OCI-LY7 (cell line): ENCODE data around the gene PRPF8. TPM values are rescaled to one million over a fixed set of nuclear protein-coding genes. Genes with fewer than 3 reads are reported as not detected.

Experiments used
- BruUV-seq: library from RNA; stranded (reverse); fragments of 400-500 nt; replicated peaks from 2 replicates; lab custom pipeline; 2021; lab: Mats Ljungman, UMichigan
- CTCF ChIA-PET: fragments of 300-600 bp; sonication (Branson Sonifier 250); formaldehyde crosslinking; loops from one replicate; lab custom pipeline; 2022; ENCODE audit warnings: antibody characterized with exemption; ENCODE audit not compliant: unreplicated experiment; lab: Charles Lee
- POLR2A ChIA-PET: fragments of 300-600 bp; sonication (Branson Sonifier 250); formaldehyde crosslinking; loops from one replicate; lab custom pipeline; 2022; ENCODE audit warnings: antibody characterized with exemption; lab: Charles Lee
- DNase-seq: peaks from one replicate; pipeline ENCODE4 v3.0.0-alpha.2; 2015; ENCODE audit warnings: low spot score
- H2AFZ ChIP-seq: fragments of 200-600 bp; sonication (generic), shearing (Covaris generic); 2 replicates; pipeline ENCODE4 v1.6.1; 2014; ENCODE audit warnings: mild to moderate bottlenecking, antibody characterized with exemption, low read length, moderate library complexity
- H3K27ac ChIP-seq: fragments of 200-600 bp; sonication (generic); 2 replicates; pipeline ENCODE4 v1.5.1; 2014; ENCODE audit warnings: mixed run types, low read depth, mild to moderate bottlenecking, moderate library complexity, low read length, inconsistent platforms; ENCODE audit not compliant: poor library complexity, severe bottlenecking
- H3K36me3 ChIP-seq: fragments of 200-600 bp; sonication (generic); 2 replicates; pipeline ENCODE4 v1.6.1; 2014; ENCODE audit warnings: mild to moderate bottlenecking, antibody characterized with exemption, low read length, moderate library complexity, mixed read lengths; ENCODE audit not compliant: insufficient read depth
- H3K4me1 ChIP-seq: fragments of 200-600 bp; sonication (generic); 2 replicates; pipeline ENCODE4 v1.5.1; 2014; ENCODE audit warnings: mild to moderate bottlenecking, low read length; ENCODE audit not compliant: insufficient read depth, poor library complexity, severe bottlenecking
- H3K4me2 ChIP-seq: fragments of 200-600 bp; sonication (generic); 2 replicates; pipeline ENCODE4 v1.6.1; 2014; ENCODE audit warnings: mild to moderate bottlenecking, low read length
- H3K4me3 ChIP-seq: fragments of 200-600 bp; sonication (generic); 2 replicates; pipeline ENCODE4 v1.5.1; 2014; ENCODE audit warnings: mild to moderate bottlenecking, low read depth, low read length; ENCODE audit not compliant: poor library complexity, severe bottlenecking
- H3K79me2 ChIP-seq: fragments of 200-600 bp; sonication (generic); 2 replicates; pipeline ENCODE4 v1.6.1; 2016; ENCODE audit warnings: low read depth, mild to moderate bottlenecking, low read length, moderate library complexity, mixed read lengths; ENCODE audit not compliant: insufficient read depth
- H3K9me2 ChIP-seq: fragments of 200-600 bp; sonication (generic); 2 replicates; pipeline ENCODE4 v1.6.1; 2016; ENCODE audit warnings: mild to moderate bottlenecking, low read length, mixed read lengths; ENCODE audit not compliant: insufficient read depth
- H3K9me3 ChIP-seq: fragments of 200-600 bp; sonication (generic); 2 replicates; pipeline ENCODE4 v1.6.1; 2014; ENCODE audit warnings: mild to moderate bottlenecking, mixed run types, low read length, mixed read lengths
- H4K20me1 ChIP-seq: fragments of 200-600 bp; sonication (generic); 2 replicates; pipeline ENCODE4 v1.6.1; 2014; ENCODE audit warnings: mild to moderate bottlenecking, antibody characterized with exemption, low read length, moderate library complexity, mixed read lengths; ENCODE audit not compliant: insufficient read depth
- CTCF ChIP-seq: fragments of 200-600 bp; sonication (generic); conservative IDR thresholded peaks from 2 replicates; pipeline ENCODE4 v1.5.1; 2014; ENCODE audit warnings: mild to moderate bottlenecking, antibody characterized with exemption, low read length, moderate library complexity, mixed read lengths
- EZH2phosphoT487 ChIP-seq: fragments of 200-600 bp; sonication (generic); IDR thresholded peaks from 2 replicates; pipeline ENCODE4 v1.6.1; 2018; ENCODE audit warnings: low read depth, borderline replicate concordance, mild to moderate bottlenecking, mixed run types, antibody characterized with exemption, low read length, moderate library complexity, mixed read lengths
- intact Hi-C: fragments of 100-400 bp; cut with micrococcal nuclease; formaldehyde crosslinking; loops from one replicate; pipeline ENCODE4 v1.10.0; 2022; ENCODE audit not compliant: unreplicated experiment
- total RNA-seq, 2 experiments: library from RNA; depleted of rRNA in 1 of 2; stranded (reverse); fragments of >200 nt in 1 of 2; shearing (Covaris generic) in 1 of 2; gene quantifications; 2 replicates each; pipeline ENCODE4 v1.2.3, GENCODE V29; 2014 to 2022

The PRPF8 gene
- total RNA-seq, 2 experiments from 2014 or later: 162 to 427 TPM

DNA sequence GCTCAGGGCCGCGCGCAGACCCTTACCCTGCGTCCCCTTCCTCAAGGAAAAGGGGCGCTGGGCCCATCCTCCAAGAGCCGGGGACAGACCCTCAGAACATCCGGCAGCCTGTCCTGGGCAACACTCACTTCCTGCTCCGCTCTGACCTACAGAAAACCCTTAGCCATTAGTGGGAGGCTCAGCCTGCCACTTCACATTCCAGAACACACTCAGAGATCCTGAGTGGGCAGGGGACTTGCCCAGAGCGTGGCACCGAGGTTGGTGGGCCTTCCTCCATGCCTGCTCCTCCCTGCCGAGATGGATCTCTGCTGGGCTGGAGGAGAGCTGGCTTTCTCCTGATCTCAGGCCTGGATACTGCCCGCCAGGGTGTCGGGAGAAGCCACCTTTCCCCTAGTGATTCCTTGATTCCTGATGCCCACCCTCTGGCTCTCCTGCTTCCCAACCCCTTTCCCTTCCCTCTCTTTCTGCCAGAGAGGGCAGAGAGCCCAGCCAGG is 40.6 kb downstream of the PRPF8 start:
- Histone ChIP-seq H3K4me3 (peak overlapping the region; percentile 66), H4K20me1 (no peaks in the 10 kb centered on the region), H3K79me2 (no peaks in the 10 kb centered on the region), H3K9me3 (no peaks in the 10 kb centered on the region), H3K4me2 (peak overlapping the region; percentile 82), H3K9me2 (no peaks in the 10 kb centered on the region), H3K4me1 (peaks cover 23% of the 10 kb centered on the region), H3K27ac (no peak overlapping the region), H3K36me3 (peaks cover 10% of the 10 kb centered on the region; the same call in 1 of the 2 replicates), H2AFZ (peak overlapping the region; percentile 47; the same call in 1 of the 2 replicates)
- no TSS peak for BruUV-seq
- POLR2A ChIA-PET: interaction anchor here (0.6 kb wide), 1 partner anchor 260 kb away, joined by 3 read pairs; no protein-coding TSS in a partner anchor
- no peak for TF ChIP-seq EZH2phosphoT487
- no peak for TF ChIP-seq CTCF
- CTCF ChIA-PET: no interaction called here
- intact Hi-C loops: no loop called here
- no peak for DNase-seq

DNA sequence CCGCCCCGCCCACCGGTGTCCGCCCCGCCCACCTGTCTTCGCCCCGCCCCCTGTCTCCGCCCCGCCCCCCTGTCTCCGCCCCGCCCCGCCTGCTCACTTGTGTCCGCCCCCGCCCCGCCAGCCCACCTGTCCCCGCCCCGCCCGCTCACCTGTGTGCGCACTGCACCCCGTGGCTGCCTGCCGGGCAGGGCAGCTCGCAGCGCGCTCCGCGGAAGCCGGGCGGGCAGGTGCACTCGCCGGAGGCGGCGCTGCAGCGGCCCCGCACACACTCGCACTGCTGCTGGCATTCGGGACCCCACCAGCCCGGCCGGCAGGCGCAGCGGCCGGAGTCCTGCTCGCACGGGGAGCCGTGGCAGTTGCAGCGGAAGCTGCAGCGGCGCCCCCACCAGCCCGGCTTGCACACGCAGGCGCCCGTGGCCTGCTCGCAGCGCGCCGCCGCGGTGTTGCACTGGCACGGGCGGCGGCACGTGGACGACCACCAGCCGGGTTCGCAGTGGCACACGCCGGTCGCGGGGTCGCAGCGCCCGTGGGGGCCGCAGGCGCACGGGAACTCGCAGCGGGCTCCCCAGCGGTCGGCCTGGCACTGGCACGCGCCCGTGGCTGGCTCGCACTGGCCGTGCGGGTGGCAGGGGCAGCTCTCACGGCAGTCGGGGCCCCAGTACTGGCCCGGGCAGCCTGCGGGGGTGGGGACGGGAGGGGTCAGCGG is 41.2 kb downstream of the PRPF8 start:
- Histone ChIP-seq H3K79me2 (no peaks in the 10 kb centered on the region), H4K20me1 (no peaks in the 10 kb centered on the region), H3K4me2 (peak overlapping the region; percentile 82), H3K27ac (no peak overlapping the region), H3K4me3 (peak overlapping the region; percentile 66), H3K9me2 (no peaks in the 10 kb centered on the region), H3K9me3 (no peaks in the 10 kb centered on the region), H3K36me3 (peaks cover 10% of the 10 kb centered on the region; the same call in 1 of the 2 replicates), H2AFZ (peak overlapping the region; percentile 47; the same call in 1 of the 2 replicates), H3K4me1 (peaks cover 25% of the 10 kb centered on the region)
- no peak for TF ChIP-seq EZH2phosphoT487
- peak; percentile 54 for TF ChIP-seq CTCF
- POLR2A ChIA-PET: interaction anchor here (0.6 kb wide), 1 partner anchor 260 kb away, joined by 3 read pairs; no protein-coding TSS in a partner anchor
- intact Hi-C loops: no loop called here
- CTCF ChIA-PET: no interaction called here
- peak; percentile 77 for DNase-seq
- BruUV-seq: no TSS peak

- Histone ChIP-seq H3K27ac (no peak overlapping the region), H3K4me3 (no peak overlapping the region), H4K20me1 (no peaks in the 10 kb centered on the region), H3K36me3 (no peaks in the 10 kb centered on the region), H3K4me2 (no peak overlapping the region), H3K9me2 (no peaks in the 10 kb centered on the region), H3K79me2 (no peaks in the 10 kb centered on the region), H2AFZ (no peak overlapping the region), H3K9me3 (no peaks in the 10 kb centered on the region), H3K4me1 (peaks cover 27% of the 10 kb centered on the region)
- no peak for DNase-seq
- no TSS peak for BruUV-seq
- TF ChIP-seq CTCF: no peak
- no peak for TF ChIP-seq EZH2phosphoT487
- ChIA-PET CTCF (no interaction called here), POLR2A (interaction anchor here (0.6 kb wide), 1 partner anchor 21 kb away, joined by 3 read pairs; no protein-coding TSS in a partner anchor)
- intact Hi-C loops: no loop called here
These were observed 43.6 kb downstream of the PRPF8 start for GRCh38 chr17:1641065-1641403.
